Left colon (tissue), 2 donors: ENCODE measurements around the gene CCDC187. TPM values are rescaled to one million over a fixed set of nuclear protein-coding genes. Genes with fewer than 3 reads are reported as not detected.
"Not testable (repeated sequence)": the region's sequence is repeated elsewhere in the genome, so short reads cannot be mapped to it uniquely, and the experiment has no call there.

ENCODE experiments used
- ATAC-seq: fragments of 200-7000 bp; cut with Tn5 transposase; one replicate; pipeline ENCODE4 v1.9.1; 2020; ENCODE audit warnings: mild to moderate bottlenecking, moderate library complexity
- DNase-seq, 2 donors: peaks; one replicate each; pipeline ENCODE4 v3.0.0-alpha.2; 2020
- intact Hi-C, 2 donors: fragments of 100-400 bp; cut with DNase I in 1 of 2; cut with micrococcal nuclease in 1 of 2; formaldehyde crosslinking; loops; one replicate each; pipeline versions ENCODE4 v1.11.2 to v1.14.0; 2022; cut with DNase I, micrococcal nuclease
- total RNA-seq, 2 donors: library from RNA; stranded (reverse); fragmentation: NEBNext Ultra II Directional; extraction: Animal tissue kit (Norgen Biotek cat#: 25700); gene quantifications; one replicate each; pipeline ENCODE4 v1.2.1, GENCODE V29; 2021
- donor health status: DM: no; HTN: no; CAD: no.
- donor health status: DM: yes; HTN: yes; CAD: no.

Gene CCDC187
- total RNA-seq, 2 donors from 2014 or later: 0.52 to 0.67 TPM

DNA sequence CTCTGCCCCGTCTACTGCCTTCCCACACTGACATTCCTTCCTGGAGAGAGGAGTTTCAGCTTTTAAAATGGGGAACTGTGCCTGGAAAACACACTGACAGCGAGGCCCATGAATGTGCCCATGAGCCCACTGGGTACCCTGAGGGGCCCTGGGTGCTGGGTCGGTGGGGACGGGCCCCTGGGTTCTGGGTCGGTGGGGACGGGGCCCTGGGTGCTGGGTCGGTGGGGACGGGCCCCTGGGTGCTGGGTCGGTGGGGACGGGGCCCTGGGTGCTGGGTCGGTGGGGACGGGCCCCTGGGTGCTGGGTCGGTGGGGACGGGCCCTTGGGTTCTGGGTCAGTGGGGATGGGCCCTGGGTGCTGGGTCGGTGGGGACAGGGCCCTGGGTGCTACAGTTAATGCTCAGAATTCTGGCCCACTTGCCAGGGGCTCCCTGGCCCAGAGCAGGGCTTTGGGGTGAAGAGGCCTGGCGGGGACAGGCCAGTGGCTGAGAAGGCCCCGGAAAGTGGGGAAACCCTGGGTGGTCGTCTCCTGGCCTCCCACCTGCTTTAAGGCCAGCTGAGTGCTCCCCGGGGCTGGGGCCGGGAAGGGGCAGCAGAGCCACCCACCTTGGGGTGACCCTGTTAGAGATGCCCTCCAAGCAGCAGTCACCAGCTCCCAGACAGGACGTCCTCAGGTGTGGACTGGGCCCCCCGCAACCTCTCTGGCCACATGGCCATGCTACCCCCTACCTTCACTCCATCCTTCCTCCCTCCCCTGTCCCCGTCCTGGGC is 25.9 kb upstream of the CCDC187 start:
- intact Hi-C loops: no loop called here
- DNase-seq: no peak
- no peak for ATAC-seq

DNA sequence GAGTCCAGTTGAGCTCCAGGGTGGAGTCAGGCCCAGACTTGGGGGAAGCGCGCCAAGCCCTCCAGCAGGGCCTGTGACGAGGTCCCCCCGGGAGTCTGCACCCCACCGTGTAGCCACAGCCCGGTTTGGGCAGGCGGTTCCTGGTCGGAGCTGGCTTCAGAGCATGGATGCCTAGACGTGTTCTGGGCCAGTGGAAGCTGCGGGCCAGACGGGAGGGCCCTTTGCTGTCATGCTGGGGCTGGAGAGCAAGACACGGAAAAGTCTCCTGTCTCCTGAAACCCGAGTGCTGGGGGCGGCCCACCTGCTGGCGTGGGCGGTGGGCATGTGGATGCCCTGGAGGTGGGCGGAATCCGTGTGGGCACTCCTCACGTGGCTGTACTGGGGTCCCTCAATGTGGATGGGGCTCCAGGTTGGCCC is 25.3 kb upstream of the CCDC187 start:
- no peak for DNase-seq
- intact Hi-C loops: no loop called here
- no peak for ATAC-seq

DNA sequence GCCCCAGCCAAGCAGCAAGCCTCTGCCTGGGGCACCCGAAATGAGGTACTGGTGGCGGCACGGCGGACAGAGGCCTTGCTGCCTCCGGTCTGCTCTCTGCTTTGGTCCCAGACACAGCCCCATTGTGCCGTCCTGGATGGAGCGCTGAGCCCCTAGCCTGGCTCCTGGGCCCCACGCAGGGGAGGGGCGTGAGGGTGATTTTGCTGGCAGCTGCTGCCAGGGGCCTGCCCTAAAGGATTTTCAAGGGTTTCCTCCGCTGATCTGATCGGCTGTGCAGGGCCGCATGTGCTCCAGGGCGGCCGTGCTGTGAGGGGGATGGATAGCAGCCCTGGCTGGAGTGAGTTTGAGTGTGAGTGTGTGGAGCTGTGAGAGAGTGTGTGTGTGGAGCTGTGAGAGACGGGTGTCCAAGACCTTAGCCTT is 24.7 kb upstream of the CCDC187 start:
- intact Hi-C loops: no loop called here
- ATAC-seq: no peak
- DNase-seq: no peak

DNA sequence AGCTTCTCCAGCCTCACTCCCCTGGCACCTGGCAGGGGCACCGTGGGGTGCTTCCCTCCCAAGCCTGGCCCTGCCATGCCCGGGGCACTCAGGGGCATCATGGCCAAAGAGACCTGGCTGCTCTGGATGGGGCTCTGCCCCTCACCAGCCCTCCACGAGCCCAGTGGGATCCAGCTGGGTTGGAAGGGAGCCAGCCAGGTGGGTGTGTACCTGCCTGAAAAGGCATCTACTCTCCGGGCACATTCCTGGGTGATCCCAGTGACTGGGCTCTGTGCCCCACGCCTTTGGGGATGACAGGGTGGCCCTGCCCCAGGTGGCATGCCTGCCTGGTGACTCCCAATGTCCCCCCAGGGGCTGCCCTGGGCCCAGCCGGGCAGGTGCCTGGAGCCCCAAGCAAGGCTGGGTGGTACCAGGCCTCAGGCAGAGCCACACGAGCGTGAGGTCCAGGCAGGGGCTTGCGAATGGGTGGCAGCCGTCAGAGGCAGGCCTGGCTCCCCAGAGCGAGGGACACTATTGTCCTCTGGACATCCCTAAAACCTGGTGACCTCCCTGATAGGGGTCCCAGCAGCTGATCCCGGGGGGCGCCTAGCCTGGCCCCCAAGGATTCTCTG is 24.2 kb upstream of the CCDC187 start:
- intact Hi-C loops: no loop called here
- ATAC-seq: no peak
- no peak for DNase-seq

DNA sequence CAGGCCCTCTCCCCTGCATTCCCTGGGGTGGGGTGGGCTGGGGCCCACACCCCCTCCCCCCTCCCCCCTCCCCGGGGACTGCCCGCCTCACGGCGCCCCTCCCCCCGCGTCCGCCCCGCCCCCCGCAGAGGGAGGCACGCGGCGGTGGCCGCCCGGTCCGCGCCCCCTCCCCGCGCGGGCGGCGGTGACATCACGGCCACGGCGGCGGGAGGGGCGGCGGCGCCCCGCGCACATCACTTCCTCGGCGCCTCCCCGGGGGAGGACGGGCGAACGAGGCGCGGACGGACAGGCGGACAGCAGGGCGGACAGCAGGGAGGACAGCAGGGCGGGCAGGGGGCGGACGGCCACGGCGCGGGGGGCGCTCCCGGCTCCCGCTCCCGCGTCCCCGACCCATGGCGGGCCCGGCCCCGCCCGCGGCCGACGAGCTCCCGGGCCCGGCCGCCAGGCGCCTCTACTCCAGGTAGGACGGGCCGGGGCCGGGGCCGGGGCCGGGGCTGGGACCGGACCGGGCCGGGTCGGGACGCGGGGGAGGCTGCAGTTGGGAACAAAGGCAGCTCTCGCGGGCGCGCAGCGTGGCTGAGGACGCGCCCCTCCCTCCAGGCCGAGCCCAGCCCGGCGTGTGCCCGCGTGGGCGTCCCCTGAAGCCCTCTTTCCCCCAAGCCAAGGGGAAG is 23.5 kb upstream of the CCDC187 start, which contains the start of gene GPSM1:
GPSM1 (plus strand) TSS at position 236 of the 671 bp plus-strand sequence; CDS start at position 393, 157 bp downstream.
- DNase-seq (peak in 1 of 2 donors; percentile 36), ATAC-seq (no peak)
- intact Hi-C loops: no loop called here

DNA sequence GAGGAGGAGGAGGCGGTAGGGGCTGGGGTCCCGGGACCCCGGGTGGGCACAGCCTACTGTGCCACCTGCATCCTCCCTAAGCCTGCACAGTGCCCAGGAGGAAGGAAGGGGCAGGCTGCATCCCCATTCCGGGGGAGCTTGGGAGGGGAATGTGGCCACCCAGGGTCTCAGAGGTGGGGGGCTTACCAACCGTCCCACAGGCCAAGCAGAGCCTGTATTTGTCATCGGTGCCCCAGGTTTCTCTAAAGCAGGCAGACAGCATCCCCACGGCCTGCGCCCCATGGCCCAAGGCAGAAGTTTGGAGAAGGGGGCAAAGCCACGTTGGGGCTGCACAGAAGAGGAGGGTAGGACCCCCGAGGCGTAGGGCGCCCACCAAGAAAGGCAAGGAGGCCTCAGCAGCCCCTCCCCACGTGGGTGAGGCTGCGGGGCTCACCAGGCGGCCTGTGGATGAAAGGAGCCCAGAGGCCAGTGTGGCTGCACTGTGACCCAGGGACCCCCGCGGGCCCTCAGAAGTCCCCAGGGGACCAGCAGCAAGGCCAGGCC is 22.9 kb upstream of the CCDC187 start:
- DNase-seq (no peak), ATAC-seq (no peak)
- intact Hi-C loops: no loop called here

DNA sequence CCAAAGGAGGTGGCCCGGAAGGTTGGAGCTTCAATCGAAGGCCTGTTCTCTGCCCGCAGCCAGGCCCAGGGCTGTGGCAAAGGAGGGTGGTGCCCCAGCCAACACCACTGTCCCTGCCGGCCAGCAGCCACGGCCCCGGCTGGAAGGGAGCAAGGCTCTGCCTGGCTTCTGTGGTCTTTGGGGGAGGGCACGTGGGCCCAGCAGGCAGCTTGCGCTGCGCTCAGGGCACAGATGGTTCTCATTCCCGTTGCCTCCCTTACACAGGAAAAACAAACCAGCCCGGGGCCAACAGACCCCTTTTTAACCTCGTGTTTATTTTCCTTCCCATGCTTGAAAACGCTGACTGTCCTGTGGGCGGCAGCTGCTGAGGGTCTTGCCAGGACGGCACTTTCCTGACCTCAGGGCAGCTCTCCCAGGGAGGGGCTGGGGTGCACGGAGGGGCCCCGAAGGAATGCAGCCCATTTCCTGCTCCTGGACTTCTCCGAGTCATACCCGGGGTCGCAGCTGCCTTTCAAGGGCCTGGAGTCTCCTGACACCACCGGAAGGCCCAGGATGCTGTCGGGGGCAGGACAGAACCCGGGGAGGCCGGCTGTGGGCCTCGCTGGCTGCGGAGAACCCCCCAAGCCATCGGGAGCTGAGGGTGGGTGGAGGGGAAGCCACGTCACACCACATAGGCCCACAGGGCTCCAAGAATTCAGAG is 22.3 kb upstream of the CCDC187 start:
- DNase-seq (no peak), ATAC-seq (no peak)
- intact Hi-C loops: no loop called here

DNA sequence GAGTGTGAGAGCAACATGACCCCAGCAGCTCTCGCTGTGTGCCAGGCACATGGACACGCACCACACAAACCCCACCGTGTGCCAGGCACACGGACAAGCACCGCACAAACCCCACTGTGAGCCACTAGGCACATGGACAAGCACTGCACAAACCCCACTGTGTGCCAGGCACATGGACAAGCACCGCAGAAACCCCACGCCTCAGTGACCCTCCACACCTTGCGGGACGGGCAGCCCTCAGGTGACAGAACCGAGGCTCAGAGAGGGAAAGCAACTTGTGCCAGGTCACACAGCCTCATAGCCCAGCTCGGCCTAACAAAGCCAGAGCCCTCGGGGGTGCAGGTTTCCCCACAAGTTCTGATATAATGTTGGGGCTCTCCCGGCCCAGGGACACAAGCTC is 21.5 kb upstream of the CCDC187 start:
- DNase-seq (no peak), ATAC-seq (no peak)
- intact Hi-C loops: no loop called here

DNA sequence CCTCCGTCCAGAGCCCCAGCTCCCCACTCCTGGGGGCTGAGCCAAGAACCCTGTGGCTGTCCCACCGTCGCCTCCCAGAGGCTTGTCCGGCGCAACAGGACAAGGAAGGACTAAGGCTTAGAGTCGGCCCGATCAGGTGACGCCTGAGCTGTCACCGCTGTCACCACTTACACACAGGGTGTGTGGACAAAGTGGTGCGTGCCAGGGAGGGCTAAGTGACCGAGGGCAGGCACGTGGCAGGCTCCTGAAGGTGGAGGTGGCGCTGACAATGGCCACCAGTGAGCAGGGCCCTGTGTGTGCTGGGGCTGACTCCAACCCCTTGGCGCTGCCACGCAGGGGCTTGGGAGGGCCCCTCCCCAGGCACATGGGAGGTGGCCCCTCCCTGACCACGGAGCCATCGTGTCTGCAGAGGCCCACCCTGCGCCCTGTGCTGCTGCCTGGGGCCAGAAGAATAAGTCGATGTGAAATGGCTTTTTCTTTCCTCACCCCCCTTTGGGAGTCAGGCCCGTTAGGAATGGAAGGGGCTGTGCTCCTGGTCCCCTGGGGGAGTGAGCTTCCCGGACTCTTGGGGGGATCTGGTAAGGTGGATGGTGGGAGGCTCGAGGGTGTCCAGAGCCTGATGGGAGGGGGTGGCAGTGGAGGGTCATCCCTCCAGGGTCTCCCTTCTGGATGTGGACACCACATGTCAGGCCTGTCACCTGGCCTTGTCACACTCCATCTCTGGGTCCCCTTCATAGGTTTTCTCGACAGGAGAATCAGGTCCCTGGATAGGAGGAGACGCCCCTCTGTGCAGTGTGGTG is 20.8 kb upstream of the CCDC187 start:
- DNase-seq (no peak), ATAC-seq (peak; percentile 34)
- intact Hi-C loops: no loop called here

DNA sequence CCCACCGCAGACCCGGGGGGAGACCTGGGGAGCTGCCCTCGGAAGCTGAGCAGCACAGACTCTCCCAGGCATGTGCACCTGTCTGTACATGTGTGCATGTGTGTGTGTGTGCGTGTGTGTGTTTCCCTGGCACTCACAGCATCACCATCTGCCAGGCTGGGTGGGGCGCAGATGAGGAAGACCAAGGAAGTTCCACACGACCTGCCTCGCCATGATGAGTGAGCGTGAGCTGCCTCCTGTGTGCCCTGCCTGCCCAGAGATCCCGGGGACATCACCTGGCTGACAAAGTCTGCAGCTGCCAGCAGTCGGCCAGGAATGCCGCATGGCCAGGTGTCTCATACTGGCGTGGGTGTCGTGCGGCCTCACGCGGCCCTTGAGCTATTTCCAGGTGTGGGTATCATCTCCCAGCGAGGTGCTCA is 19.5 kb upstream of the CCDC187 start:
- ATAC-seq: peak; percentile 72
- intact Hi-C loops: no loop called here
- peak in 1 of 2 donors; percentile 58 for DNase-seq

DNA sequence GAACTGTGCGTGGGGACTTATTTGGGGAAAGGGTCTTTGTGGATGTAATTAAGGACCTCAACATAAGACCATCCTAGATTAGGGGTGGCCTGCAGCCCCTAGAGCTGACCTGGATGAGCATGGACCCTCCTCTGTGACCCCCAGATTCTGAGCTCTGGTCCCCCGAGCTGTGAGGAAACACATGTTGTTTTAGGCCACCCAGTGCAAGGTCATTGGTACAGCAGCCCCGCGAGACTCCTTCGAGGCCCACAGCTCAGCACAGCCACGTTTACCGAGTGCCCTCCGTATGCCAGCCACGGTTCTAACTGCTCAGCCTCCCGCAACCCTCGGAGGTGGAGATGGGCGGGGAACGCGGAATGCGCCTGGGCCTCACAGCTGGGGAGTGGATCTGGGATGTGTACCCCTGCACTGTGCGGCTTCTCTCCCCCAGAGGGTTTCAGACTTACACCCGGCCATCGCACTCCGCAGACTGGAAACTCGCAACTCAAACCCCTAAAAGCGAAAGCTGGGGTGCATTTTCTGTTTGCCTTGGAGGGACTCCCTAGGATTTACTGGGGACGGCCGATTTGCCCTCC is 18.9 kb upstream of the CCDC187 start:
- DNase-seq (no peak), ATAC-seq (no peak)
- intact Hi-C loops: no loop called here

DNA sequence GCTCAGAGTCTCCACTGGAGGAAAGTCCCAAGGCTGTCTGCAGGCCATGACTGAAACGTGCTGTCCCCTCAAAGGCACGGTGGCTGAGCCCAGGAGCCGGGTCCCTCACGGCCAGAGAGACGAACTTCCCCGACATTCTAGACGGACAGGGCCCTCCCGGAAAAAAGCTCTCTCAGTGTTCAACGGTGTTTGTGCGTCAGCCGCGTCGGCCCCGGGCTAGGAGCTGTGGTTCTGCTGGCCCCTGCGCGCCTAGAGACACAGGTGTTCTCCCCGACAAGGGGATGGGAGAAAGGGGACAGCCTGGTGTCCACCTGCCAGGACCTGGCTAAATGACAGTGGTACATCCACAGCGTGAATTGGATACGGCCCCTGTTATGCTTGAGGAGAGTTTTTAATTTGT is 17.7 kb upstream of the CCDC187 start:
- DNase-seq (no peak), ATAC-seq (no peak)
- intact Hi-C loops: no loop called here

DNA sequence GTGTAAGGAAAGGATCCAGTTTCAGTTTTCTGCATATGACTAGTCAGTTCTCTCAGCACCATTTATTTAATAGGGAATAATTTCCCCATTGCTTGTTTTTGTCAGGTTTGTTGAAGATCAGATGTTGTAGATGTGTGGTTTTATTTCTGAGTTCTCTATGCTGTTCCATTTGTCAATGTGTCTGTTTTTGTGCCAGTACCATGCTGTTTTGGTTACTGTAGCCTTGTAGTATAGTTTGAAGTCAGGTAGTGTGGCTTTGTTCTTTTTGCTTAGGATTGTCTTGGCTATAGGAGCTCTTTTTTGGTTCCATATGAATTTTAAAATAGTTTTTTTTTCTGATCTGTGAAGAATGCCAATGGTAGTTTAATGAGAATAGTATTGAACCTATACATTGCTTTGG is 17.1 kb upstream of the CCDC187 start:
- intact Hi-C loops, ATAC-seq, DNase-seq: not testable (repeated sequence)

DNA sequence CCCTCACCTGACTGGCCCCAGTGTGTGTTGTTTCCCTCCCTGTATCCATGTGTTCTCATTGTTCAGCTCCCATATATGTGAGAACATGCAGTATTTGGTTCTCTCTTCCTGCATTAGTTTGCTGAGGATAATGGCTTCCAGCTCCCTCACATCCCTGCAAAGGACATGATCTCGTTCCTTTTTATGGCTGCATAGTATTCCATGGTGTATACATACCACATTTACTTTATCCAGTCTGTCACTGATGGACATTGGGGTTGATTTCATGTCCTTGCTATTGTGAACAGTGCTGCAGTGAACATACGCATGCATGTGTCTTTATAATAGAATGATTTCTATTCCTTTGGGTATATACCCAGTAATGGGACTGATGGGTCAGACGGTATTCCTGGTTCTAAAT is 16.1 kb upstream of the CCDC187 start:
- intact Hi-C loops, DNase-seq: not testable (repeated sequence)

DNA sequence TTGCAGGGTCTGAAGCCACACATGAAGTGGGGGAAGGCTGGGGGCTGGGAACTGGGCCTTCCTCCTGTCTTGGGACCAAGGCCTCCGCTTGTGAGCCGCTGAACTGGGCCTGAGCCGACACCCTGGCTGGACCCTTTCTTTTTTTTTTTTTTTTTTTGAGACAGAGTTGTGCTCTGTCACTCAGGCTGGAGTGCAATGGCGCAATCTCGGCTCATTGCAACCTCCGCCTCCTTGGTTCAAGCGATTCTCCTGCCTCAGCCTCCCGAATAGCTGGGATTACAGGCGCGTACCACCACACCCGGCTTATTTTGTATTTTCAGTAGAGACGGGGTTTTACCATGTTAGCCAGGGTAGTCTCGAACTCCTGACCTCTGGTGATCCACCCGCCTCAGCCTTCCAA is 15.3 kb upstream of the CCDC187 start:
- ATAC-seq, DNase-seq, intact Hi-C loops: not testable (repeated sequence)

More for the DNA sequence above, 16.1 kb upstream of the CCDC187 start:
- ATAC-seq: not testable (repeated sequence)

DNA sequence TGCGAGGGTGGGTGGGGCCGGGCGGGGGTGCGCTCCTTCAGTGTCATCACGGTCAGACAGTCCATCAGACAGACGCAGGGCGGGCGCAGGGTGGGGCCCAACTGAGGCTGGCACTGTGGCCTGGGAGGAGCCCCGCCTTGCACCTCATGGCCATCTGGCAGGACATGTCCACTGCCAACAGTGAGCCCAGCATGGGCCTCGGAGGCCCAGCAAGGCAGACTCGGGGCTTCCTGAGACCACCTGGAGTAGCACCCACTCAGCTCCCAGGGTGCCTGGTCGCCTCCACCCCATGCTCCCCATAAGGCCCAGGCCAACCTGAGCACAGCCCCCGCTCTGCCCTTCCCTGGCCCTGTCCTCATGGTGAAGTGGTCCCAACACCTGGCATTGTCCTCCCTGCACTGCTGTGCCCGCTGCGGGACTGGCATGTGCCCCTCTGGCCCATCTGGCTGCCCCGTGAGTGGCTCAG is 14.9 kb upstream of the CCDC187 start:
- intact Hi-C loops: no loop called here
- DNase-seq (no peak), ATAC-seq (peak; percentile 47)

DNA sequence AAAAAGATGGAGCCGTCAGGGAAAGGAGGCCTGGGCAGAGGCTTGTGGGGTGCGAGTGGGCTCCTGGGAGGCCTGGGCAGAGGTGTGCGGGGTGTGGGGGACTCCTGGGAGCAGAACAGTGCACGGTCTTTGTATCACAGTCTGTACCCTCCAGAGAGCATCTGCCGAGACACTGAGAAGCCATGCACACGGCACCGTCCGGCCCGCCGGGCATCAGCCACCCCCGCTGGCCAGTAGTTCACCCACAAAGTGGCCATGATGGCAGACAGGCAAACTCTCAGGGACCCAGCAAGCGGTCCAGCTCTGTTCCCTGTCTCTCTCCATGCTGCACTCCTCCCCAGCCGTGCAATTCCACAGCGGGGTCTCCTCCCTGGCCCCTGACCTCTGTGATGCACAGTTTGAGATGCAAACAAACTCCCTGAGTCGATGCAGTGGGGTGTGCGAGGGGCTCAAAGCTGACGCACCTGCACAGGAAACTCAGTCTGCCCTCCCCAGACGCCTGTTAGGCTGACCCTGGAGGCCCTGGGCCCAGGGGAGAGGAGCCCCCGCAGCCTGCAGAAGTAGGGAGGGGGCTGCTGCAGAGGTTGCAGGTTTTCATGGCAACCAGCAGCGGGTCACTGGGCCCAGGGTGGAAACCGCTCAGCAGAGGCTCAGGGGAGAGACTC is 14.3 kb upstream of the CCDC187 start:
- intact Hi-C loops: no loop called here
- ATAC-seq: no peak
- no peak for DNase-seq
